Embryonic facial prominence (tissue), 1 donor: ENCODE results near the gene CASP3.
"Not testable (repeated sequence)": the region's sequence is repeated elsewhere in the genome, so short reads cannot be mapped to it uniquely, and the experiment has no call there.

ENCODE experiments used
- DNase-seq: peaks from one replicate; pipeline ENCODE4 v3.0.0-alpha.2; 2016; ENCODE audit errors: extremely low spot score

CASP3 gene

GRCh38 chr4:184636144-184636543, 13.1 kb downstream of the CASP3 start:
- DNase-seq: no peak

- no peak for DNase-seq
Measured at GRCh38 chr4:184635381-184635780, 13.9 kb downstream of the CASP3 start.

- no peak for DNase-seq
Measured at GRCh38 chr4:184632842-184633241, 16.4 kb downstream of the CASP3 start.

- DNase-seq: no peak
Measured at GRCh38 chr4:184628103-184628502, 21.1 kb downstream of the CASP3 start.

GRCh38 chr4:184625783-184626596, 23.3 kb downstream of the CASP3 start:
- not testable (repeated sequence) for DNase-seq

GRCh38 chr4:184624972-184625554, 24.2 kb downstream of the CASP3 start:
- DNase-seq: no peak

GRCh38 chr4:184624504-184624903, 24.7 kb downstream of the CASP3 start:
- not testable (repeated sequence) for DNase-seq

- DNase-seq: no peak
Measured at GRCh38 chr4:184621518-184621917, 27.7 kb downstream of the CASP3 start.

- DNase-seq: no peak
Measured at GRCh38 chr4:184620212-184620867, 28.9 kb downstream of the CASP3 start.

GRCh38 chr4:184617600-184618196, 31.5 kb downstream of the CASP3 start:
- DNase-seq: no peak

GRCh38 chr4:184616633-184617551, 32.4 kb downstream of the CASP3 start:
- no peak for DNase-seq

- not testable (repeated sequence) for DNase-seq
Measured at GRCh38 chr4:184616168-184616567, 33.1 kb downstream of the CASP3 start.

GRCh38 chr4:184614509-184614908, 34.7 kb downstream of the CASP3 start:
- DNase-seq: no peak

- DNase-seq: no peak
Measured at GRCh38 chr4:184613405-184613804, 35.8 kb downstream of the CASP3 start.

GRCh38 chr4:184612074-184612473, 37.2 kb downstream of the CASP3 start:
- no peak for DNase-seq

- DNase-seq: not testable (repeated sequence)
Measured at GRCh38 chr4:184607429-184607828, 41.8 kb downstream of the CASP3 start.

- DNase-seq: not testable (repeated sequence)
Measured at GRCh38 chr4:184602857-184603256, 46.4 kb downstream of the CASP3 start.

GRCh38 chr4:184600982-184601381, 48.3 kb downstream of the CASP3 start:
- not testable (repeated sequence) for DNase-seq

GRCh38 chr4:184599492-184600135, 49.6 kb downstream of the CASP3 start:
- DNase-seq: no peak

- DNase-seq: no peak
Measured at GRCh38 chr4:184598753-184599491, 50.3 kb downstream of the CASP3 start.
